Activated CD4-positive, alpha-beta T cell treated with anti-CD3 and anti-CD28 coated beads, Interleukin-10, Interleukin-2, amounts not matched to agents 100 ng/mL and 50 ng/mL, durations not matched to agents 16 hours and 8 hours (primary cell): ENCODE results near the gene ZBTB21.

Experiments
- DNase-seq: peaks from one replicate; pipeline ENCODE4 v3.0.0-alpha.2; 2020

ZBTB21 gene

DNA sequence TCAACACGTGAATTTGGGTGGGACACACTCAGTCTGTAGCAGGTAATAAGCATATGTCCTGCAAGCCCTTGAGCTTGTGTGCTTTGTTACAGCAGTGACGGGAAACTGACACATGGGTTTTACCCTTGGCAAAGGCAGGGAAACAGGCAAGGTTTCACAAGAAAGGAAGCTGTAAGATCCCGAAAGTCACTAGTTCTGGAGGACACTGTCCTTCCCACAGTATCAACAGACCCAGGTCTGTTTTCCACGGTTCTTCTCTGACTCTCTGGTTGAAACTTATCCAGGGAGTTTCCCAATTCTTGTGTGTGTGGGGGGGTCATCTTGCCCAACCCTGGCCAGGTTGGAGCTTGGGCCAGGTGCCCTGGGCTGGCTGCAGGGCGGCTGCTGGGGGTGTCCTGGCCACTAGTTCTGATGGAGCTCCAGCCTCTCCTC is 29.3 kb upstream of the ZBTB21 start:
- no peak for DNase-seq

DNA sequence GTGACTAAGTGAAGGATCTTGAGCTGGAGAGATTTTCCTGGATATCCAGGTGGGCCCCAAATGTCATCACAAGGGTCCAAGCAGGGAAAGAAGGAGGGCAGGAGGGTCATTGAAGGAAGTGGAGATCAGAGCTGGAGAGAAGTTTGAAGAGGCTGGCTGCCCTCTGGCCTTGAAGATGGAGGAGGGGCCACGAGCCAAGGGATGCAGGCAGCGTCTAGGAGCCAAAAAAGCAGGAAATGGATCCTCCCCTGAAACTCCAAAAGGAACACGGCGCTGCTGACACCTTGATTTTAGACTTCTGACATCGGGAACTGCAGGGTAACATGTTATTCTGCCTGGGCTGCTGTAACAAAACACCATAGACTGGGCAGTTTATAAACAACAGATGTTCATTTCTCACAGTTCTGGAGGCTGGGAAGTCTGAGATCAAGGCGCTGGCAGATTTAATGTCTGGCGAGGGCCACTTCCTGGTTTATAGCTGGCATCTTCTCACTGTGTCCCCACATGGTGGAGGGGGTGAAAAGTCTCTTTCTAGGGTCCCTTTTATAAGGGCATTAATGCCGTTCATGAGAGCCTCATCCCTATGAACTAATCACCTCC is 28.8 kb upstream of the ZBTB21 start:
- no peak for DNase-seq

DNA sequence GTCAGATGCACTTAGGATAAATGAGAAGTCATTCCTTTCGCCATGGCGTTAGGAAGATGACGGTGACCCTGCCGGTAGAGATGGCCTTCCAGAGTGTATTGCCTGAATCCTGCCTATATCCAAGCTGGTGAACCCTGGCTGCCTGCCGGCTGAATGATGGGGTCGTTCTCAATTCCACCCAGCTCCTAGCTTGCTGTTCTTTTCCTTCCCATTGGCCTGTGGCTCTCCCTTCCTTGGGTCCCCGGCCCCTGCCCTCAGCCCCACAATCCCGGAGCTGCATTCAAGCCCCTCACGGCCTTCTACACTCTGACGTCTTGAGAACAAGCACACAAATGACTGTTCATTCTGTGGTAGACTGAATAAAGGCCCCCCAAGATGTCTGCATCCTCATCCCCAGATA is 28.2 kb upstream of the ZBTB21 start:
- DNase-seq = no peak

DNA sequence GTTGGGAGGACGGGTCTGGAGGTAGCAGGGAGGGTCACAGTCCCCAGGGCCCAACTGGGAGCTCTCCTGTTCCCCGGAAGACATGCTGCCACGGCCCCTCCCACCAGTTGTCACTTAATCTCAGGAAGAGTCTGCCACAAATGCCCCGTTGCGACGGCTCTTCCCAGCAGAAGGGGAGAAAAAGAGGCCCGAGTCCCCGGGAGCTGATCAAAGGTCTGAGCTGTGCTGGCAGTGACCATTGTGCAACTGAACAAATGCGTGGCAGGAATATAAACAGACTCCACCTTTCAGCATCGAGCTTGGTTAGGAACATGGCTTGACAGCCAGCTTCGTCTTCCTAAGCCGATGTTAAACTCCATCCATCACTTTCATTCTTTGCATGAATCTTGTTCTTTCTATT is 27.8 kb upstream of the ZBTB21 start:
- DNase-seq = no peak

DNA sequence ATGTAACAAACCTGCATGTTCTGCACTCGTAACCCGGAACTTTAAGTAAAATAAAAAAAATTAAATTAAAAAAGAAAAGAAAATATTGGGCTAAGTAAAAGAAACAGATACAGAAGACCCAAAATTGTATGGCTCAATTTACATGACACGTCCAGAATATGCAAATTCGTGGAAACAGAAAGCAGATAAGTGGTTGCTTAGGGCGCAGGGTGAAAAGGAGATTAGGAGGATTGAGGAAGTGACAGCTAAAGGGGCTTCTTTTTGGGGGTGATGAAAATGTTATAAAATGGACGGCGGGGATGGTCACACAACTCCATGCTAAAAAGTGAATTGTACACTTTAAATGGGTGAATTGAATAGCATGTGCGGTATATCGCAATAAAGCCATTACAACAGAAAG is 27.4 kb upstream of the ZBTB21 start:
- no peak for DNase-seq

DNA sequence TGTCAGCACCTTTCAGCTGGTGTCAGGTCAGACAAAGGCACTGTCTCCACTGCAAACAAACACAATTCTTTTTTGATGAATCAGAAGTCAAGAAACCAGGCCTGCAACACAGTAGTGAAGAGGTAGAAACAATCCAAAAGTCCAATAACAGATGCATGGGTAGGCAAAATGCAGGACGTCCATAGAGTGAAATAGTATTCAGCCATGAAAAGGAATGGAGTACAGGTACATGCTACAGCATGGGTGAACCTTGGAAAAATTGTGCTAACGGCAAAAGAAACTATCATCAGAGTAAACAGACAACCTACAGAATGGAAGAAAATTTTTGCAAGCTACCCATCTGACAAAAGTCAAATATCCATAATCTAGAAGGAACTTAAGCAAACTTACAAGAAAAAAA is 26.2 kb upstream of the ZBTB21 start:
- no peak for DNase-seq

DNA sequence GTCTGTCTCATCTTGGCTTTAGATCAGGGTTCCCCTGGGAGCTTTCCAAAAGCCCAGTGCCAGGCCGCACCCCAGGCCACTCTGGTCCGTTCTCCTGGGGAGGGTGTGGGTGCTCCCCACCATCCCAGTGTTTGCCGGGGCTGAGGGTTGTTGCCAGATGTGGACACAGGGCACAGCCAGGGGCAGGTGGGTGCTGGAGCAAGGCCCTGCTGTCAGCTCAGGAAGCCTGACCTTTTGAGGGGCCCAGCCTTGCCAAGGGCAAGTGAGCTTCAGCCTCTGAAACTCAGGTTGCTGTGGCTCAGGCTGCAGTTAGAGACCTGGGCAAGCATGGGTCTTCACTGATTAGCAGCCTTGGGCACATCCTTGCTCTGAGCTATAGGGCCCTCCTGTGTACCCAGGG is 22.8 kb upstream of the ZBTB21 start:
- DNase-seq = no peak

DNA sequence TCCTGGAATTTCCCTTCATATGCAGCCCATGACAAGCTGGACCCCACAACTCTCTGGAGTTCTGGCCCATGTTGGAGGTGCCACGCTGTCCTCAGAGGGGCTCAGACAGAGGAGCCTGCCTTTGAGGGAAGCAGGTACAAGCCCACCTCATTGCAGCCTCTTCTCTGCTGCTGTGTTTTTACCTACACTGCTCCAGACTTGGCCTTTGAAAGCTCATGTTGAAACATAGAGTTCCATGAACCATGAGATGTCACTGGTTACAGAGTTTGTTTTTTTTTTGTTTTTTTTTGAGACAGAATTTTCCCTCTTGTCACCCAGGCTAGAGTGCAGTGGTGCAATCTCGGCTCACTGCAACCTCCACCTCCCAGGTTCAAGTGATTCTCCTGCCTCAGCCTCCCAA is 22.1 kb upstream of the ZBTB21 start:
- DNase-seq = no peak

DNA sequence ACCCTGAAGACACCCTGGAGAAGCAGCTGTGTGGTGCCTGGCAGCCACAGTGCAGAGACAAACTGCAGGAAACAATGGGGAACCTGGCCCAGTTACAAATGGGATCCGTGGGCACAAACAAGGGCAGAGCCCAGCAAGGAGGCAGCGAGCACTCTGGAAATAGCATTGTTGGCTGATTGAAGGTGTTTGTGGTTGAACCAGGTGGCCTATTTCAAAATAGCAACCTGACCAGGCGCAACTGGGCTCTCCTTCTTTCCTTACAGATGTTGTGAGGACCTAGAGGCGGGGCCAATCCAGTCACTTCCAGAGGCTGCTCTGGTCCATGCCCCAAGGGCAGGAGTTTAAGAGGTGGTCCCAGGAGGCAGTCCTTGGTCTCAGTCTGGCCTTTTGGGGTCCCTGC is 21.7 kb upstream of the ZBTB21 start:
- DNase-seq = no peak

DNA sequence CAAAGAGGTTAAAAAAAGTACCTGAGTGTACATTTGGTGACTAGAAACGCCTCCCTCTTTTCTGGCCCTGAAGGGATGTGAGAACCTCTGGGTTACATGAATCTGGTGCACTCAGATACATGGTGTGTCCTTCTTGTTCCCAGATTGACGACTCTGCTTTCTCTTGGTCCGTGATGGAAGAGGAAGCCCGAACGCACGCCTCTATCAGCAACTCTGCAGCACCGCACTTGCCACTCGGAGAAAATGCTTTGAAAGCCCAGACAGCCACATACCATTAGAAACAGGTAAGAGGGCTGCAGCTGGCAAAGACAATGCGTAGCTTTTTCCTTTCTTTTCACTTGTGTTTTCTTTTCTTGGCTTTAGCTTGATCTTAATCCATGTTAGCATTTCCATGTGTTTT is 21.1 kb upstream of the ZBTB21 start:
- no peak for DNase-seq

DNA sequence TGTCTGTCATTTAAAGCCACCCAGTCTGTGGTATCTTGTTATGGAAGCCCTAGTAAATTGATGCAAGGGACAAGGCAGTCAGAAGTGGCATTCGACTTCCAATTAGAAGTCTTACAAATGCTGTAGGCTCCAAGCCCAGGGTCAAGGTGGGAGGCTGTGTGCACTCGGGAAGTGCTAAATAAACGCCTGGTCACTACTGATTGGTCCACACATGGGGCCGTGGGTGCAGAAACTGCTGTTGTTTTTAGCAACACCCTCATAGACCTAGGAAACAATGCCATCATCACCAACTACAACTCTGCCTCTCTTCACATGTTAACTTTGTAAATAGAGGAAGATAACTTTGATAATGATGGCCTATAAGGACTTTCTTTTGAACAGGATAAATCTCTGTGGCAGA is 20.2 kb upstream of the ZBTB21 start:
- no peak for DNase-seq

DNA sequence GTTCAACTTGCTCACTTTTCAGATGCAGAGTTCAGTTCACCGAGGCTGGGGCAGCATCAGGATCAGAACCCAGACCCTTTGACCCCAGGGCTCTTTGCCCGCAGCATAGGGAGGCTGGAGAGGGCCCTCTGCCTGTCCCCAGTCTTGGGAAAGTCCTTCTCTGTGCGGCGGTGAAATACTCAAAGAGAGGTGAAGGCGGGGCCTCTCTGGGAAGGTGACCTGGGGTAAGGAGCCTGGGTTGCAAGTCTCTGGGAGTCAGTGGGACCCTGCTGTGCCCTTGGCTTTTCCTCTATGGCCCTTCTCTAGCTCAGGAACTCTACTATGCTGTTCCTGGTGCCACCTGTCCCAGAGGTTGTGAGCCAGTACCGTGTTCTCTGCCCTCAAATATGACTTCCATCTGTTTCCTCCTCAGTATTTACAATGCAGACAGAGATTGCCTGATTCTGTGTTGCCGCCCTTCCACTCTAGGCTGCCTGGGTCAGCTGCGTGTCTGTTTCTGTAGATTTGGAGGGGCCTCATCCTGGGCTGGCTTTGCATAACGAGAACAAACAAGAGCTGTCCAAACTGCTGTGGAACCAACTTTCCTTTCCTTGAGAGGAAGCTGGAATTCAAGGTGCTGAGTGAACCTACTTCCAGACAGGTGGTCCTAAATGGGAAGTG is 18.7 kb upstream of the ZBTB21 start:
- DNase-seq = no peak

DNA sequence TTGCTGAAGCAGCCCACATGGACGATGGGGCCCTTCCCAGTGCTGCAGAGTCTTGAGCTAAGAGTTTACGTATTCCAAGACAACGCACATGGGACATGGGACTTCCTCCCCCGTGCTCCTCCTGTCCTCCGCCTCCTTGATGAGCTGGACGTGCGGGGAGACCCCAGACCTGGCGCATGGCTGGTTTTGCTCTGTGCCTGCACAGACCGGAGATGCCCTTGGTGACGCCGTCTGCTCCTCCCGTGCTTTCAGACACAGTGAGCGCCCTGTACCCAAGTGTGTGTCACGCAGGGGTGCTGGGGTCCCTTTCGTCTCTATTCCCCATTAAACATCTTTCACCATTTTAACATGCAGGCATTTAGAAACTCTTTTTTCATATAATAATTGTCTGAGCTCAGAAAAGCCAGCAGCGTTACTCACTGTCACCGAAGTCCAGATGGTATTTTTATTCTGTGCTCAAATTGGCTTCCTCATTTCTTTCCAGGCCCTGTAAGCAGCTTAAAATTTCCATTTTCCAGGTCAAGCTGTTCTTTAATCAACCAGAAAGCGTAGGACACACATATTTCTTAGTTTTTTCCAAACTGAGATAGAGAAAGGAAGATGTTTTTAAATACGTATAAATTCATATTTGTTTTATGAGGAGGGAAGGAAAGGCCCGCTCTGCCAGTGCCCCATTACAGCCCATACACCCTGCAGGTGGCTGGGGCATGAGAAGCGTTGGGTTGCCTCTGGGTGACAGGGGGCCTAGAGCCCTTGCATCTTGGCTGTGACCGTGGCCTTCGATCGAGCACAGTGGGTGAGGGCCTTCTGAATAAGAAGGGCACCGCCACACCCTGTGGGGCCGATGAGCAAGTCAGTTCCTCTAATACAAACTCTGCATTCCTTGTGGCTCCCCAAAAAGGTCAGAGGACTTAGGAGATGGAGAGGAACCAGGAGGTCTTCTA is 17.9 kb upstream of the ZBTB21 start:
- no peak for DNase-seq

DNA sequence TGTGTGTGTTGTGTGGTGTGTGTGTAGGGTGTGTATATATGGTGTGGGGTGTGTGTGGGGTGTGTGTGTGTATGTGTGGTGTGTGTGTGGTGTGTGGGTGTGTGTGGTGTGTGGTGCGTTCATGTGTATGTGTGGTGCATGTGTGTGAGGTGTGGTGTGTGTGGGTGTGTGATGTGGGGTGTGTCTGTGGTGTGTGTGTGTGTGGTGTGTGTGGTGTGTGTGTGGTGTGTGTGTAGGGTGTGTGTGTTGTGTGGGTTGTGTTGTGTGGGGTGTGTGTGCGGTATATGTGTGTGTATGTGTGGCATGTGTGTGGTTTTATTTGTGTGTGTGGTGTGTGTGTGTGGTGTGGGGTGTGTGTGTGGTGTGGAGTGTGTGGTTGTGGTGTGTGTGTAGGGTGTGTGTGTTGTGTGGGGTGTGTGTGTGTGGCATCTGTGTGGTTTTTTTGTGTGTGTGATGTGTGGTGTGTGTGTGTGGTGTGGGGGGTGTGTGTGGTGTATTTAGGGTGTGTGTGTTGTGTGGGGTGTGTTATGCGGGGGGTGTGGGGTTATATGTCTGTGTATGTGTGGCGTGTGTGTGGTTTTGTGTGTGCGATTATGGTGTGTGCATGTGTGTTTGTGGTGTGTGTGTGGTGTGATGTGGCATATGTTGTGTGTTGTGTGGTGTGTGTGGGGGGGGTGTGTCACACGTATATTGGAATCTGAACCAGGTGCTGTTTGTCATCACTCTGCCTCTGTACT is 17.1 kb upstream of the ZBTB21 start:
- DNase-seq = no peak

DNA sequence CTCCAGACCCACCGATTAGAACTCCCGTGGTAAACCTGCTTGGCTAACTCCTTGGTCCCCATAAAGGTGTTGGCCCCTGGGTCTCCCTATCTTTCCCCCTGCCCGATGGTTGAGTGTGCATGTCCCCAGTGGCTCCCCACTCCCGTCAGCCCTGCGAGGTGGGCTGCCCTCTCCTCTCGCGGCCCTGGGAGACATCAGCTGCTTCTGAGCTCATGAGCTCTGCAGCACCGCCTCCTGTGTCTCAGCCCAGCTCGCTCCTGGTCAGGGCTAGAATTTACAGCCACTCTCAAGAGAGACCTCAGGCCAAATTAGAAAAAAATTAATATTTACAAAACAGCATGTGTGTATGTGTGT is 15.9 kb upstream of the ZBTB21 start:
- no peak for DNase-seq

DNA sequence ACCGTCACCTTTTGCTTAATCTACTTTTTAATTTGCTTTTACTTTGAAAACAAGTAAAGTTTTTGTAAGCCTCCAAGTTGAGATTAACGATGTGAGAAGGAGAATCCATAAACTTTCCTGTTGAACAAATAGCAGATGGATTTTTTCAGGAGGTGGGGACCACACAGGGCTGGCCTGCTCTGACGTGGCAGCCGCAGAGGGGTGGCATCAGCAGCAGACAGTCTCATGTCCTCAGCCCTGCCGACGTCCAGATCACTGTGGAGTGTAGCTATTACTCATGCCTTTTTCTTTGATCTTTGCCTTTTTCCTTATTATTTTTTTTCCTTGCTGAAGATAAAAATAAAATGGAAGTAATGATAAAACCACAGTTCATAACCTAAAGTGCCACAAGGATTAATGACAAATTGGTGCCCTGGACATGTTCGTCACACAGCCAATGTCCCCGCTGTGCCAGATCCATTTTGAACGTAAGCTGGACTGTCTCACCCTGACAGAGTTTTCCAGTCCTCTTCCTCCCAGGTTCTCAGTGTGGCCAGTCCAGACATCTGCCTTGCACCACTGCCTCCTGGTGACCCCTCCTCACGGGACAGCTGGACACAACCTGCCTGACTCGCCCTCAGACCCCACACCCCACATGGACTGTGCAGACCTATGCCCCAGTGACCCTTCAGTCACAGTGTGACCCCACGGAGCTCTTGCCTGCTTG is 15.4 kb upstream of the ZBTB21 start:
- DNase-seq = no peak

DNA sequence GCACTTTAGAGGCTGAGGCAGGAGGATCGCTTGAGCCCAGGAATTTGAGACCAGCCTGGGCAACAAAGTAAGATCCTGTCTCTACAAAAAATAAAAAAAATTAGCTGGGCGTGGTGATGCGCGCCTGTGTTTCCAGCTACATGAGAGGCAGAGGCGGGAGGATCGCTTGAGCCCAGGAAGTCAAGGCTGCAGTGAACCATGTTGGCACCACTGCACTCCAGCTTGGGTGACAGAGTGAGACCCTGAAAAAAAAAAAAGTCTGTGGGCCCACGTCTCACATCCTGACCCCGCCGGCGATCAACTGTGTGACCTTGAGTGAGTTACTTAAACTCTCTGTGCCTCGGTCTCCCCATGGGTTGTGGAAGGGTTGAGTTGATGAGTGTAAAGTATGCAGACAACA is 12.7 kb upstream of the ZBTB21 start:
- DNase-seq = no peak

DNA sequence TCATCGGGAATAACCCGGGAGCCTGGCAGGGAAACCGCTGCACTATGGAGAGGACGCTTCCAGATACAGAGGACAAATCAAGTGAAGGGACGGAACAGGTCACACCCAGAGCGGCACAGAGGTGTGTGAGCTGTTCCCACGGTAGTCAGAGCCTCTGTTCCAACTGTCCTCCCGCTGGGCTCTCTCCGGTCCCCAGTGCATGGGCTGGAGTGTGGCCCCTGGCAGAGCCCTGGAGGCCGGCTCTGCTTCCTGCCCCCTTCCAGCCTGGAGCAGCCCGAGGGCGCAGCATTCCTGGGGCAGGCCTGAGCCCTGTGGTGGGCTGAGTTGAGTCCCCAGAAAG is 11.9 kb upstream of the ZBTB21 start:
- DNase-seq = no peak

DNA sequence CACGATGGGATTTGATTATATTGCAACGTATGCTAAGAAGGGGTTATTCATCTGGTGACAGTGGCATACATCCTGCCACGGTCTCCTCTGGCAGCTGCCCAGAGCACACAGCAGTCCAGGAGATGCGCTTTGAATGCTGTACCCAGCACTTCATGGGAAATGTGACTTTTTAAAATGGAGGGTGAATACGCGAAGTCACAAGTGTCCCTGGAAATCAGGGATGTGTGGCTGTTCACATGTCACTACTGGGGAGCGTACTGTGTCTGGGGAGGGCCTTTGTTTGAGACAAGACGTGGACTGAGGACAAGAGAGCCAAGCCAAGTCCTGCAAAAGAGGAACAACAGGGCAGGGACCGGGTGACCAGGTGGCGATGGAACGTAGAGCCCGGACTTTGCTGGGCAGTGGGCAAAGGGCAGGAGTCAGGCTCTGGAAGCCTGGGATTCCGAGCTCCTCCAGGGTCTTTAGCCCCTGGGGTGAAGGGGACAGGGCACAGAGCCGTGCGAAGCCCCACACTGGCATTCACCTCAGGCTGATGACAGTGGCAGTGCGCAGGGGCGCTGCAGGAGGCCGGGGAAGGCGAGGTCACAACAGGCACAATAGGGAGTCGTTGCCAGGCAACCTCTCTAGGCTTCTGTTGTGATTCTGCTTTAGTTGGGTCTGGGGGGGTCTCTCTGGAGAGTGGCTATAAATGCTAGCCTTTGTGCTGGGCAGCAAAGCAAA is 11.4 kb upstream of the ZBTB21 start:
- no peak for DNase-seq

DNA sequence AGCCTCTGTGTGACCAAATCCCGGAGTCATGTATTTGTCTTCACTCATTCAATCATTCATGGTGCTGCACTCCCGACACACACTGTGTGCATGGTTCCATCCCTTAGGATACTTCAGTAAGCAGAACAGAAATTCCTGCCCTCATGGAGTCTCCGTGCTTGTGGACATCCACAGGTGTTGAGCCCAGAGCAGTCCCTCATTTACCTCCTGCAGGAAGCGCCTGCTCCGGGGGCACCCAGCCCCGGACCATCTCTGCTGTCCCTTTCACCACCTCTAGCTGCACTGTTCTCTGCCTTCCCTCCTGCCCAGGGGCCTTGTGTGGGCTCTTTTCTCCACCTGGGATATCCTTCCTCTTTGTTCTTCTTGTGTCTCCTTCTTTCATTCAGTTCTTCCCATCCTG is 9.5 kb upstream of the ZBTB21 start:
- no peak for DNase-seq

DNA sequence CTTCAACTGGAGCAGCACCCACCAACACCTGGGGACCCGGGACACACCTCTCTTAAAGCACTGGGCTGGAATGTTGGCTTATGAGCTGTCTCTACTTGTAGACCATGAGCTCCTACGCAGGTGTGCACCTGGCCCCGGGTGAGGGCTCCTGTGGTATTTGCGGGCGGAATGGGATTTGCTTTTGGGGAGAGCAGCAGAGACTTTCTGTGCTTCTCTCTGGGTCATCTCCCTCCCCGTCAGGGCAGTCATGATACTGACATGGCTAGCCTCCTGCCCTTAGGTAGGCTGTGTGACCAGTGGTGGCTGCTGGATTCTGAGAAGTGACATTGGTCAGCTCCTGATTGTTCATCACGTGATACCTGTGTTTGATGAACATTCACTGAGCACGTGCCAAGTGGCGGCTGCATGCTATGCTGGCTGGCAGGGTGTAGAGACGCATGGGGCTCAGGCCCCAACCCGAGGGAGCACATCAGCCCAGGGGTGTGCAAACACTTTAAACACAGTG is 9.0 kb upstream of the ZBTB21 start:
- DNase-seq = no peak

DNA sequence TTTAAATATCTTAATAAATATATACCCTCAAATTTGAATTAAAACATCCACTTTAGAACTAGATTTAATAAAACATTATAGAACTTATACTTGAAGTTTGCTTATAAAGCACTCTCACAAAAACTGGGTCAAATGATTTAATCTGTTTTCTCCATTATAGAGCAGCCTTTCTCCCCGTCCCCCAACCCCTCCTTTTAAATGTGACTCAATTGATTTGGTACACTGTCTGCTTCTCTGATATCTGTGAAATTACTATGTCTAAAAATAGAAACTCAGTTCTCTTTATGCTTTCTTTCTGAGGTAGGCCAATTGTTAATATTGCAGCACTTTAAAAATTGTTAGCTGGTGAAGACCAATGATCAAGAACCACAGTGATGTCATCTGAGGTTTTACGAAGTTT is 6.9 kb upstream of the ZBTB21 start:
- no peak for DNase-seq
